Hepatocyte (in vitro differentiated cells): ENCODE results near the gene TTLL10.

Experiments used
- EZH2phosphoT487 ChIP-seq: fragments of 200-600 bp; sonication (generic); IDR thresholded peaks from one replicate; pipeline ENCODE4 v1.6.1; 2018; ENCODE audit warnings: antibody characterized with exemption, mild to moderate bottlenecking, low read depth, moderate library complexity; ENCODE audit not compliant: unreplicated experiment, severe bottlenecking
- TF ChIP-seq, protein P1 (sequence below): fragments of 200-600 bp; sonication (generic); IDR thresholded peaks from 2 replicates; pipeline ENCODE4 v1.5.1; 2016; ENCODE audit warnings: antibody characterized with exemption, mild to moderate bottlenecking; ENCODE audit not compliant: poor library complexity

DNA sequence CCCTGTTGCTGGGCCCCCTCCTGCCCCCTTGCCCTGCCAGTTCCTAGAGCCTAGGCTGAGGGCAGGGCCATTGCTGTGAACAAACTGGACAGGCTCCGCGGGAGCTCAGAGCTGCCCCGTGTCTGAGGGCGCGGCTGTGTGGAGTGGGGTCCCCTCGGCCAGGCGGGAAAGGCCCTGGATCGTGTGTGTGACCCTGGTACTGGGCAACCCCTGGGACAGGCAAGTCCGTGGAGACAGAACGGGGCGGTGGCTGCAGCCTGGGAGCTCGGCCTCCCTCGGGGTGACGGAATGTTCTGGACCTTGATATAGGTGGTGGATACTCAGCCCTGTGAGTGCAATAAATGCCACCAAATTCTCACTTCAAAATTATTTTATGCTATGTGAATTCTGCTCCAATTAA, 30.0 kb upstream of the TTLL10 start:
- TF ChIP-seq, protein P1, sequence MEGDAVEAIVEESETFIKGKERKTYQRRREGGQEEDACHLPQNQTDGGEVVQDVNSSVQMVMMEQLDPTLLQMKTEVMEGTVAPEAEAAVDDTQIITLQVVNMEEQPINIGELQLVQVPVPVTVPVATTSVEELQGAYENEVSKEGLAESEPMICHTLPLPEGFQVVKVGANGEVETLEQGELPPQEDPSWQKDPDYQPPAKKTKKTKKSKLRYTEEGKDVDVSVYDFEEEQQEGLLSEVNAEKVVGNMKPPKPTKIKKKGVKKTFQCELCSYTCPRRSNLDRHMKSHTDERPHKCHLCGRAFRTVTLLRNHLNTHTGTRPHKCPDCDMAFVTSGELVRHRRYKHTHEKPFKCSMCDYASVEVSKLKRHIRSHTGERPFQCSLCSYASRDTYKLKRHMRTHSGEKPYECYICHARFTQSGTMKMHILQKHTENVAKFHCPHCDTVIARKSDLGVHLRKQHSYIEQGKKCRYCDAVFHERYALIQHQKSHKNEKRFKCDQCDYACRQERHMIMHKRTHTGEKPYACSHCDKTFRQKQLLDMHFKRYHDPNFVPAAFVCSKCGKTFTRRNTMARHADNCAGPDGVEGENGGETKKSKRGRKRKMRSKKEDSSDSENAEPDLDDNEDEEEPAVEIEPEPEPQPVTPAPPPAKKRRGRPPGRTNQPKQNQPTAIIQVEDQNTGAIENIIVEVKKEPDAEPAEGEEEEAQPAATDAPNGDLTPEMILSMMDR, result no peak
- TF ChIP-seq EZH2phosphoT487, result no peak
